Panc1 (cell line): Measurements from ENCODE around the gene KIF5B. TPM values are rescaled to one million over a fixed set of nuclear protein-coding genes. Genes with fewer than 3 reads are reported as not detected.

ENCODE experiments used
- ATAC-seq: fragments of 200-7000 bp; cut with Tn5 transposase; 2 replicates; pipeline ENCODE4 v1.9.1; 2020; ENCODE audit warnings: mild to moderate bottlenecking, moderate library complexity
- BruUV-seq: library from RNA; stranded (reverse); fragments of 400-500 nt; replicated peaks from 2 replicates; lab custom pipeline; 2021; lab: Mats Ljungman, UMichigan
- CTCF ChIA-PET: fragments of 300-600 bp; sonication (Branson Sonifier 250); formaldehyde crosslinking; loops from one replicate; lab custom pipeline; 2022; ENCODE audit warnings: antibody characterized with exemption; lab: Charles Lee
- POLR2A ChIA-PET: fragments of 300-600 bp; sonication (Branson Sonifier 250); formaldehyde crosslinking; loops from one replicate; lab custom pipeline; 2022; ENCODE audit warnings: antibody characterized with exemption; lab: Charles Lee
- DNase-seq: peaks from one replicate; pipeline ENCODE4 v3.0.0-alpha.2; 2010; ENCODE audit warnings: low read depth, low spot score
- H3K27ac ChIP-seq: 2 replicates; pipeline ENCODE4 v1.5.1; 2011; ENCODE audit warnings: mild to moderate bottlenecking, low read length, inconsistent platforms
- H3K27me3 ChIP-seq: fragments of 200-500 bp; sonication (Bioruptor generic); 2 replicates; pipeline ENCODE4 v1.6.0; 2014; ENCODE audit warnings: low read length, inconsistent platforms; ENCODE audit not compliant: control insufficient read depth, insufficient read depth
- H3K36me3 ChIP-seq: fragments of 200-500 bp; sonication (Bioruptor generic); 2 replicates; pipeline ENCODE4 v1.5.1; 2014; ENCODE audit warnings: inconsistent platforms, mild to moderate bottlenecking, low read length, moderate library complexity; ENCODE audit not compliant: control insufficient read depth, insufficient read depth
- H3K4me1 ChIP-seq: 2 replicates; pipeline ENCODE4 v1.5.1; 2011; ENCODE audit warnings: inconsistent platforms, mild to moderate bottlenecking, low read length, moderate library complexity; ENCODE audit not compliant: control insufficient read depth, insufficient read depth
- H3K4me3 ChIP-seq, 2 experiments: 2 replicates each; pipeline ENCODE4 v1.5.1; 2011 to 2012; ENCODE audit warnings: low read depth in 2 of 2, low read length in 2 of 2, mild to moderate bottlenecking in 2 of 2, inconsistent platforms in 1 of 2, moderate library complexity in 1 of 2
- H3K9me3 ChIP-seq: fragments of 200-500 bp; sonication (Bioruptor generic); 2 replicates; pipeline ENCODE4 v1.5.1; 2014; ENCODE audit warnings: low read depth, mild to moderate bottlenecking, inconsistent platforms, low read length, moderate library complexity; ENCODE audit not compliant: control insufficient read depth, insufficient read depth
- POLR2AphosphoS5 ChIP-seq: IDR thresholded peaks from 2 replicates; pipeline ENCODE4 v1.6.1; 2012; ENCODE audit warnings: mild to moderate bottlenecking, low read depth, low read length, moderate library complexity
- SIN3A ChIP-seq: IDR thresholded peaks from 2 replicates; pipeline ENCODE4 v1.6.1; 2012; ENCODE audit warnings: low read depth, mild to moderate bottlenecking, low read length, moderate library complexity, borderline replicate concordance; ENCODE audit not compliant: insufficient read depth
- TCF7L2 ChIP-seq: IDR thresholded peaks from 2 replicates; pipeline ENCODE4 v1.6.1; 2011; ENCODE audit warnings: mild to moderate bottlenecking, low read depth, low read length, inconsistent platforms
- in situ Hi-C: cut with HindIII; loops from 2 replicates; pipeline ENCODE4 v1.10.0; 2016; ENCODE audit warnings: low sequenced_read_pairs, low pct_unique_long_range_greater_than_20kb
- intact Hi-C: fragments of 100-400 bp; cut with micrococcal nuclease; formaldehyde crosslinking; loops from one replicate; pipeline ENCODE4 v1.10.0; 2022; ENCODE audit not compliant: unreplicated experiment
- total RNA-seq: library from RNA; stranded (reverse); gene quantifications from one replicate; pipeline ENCODE4 v1.2.1, GENCODE V29; 2021; ENCODE audit not compliant: unreplicated experiment
- TF ChIP-seq, protein P1 (sequence below): fragments of 450-650 bp; IDR thresholded peaks from 2 replicates; pipeline ENCODE4 v1.5.1; 2017; ENCODE audit warnings: mild to moderate bottlenecking
- TF ChIP-seq, protein P2 (sequence below), 2 experiments: IDR thresholded peaks; 2 replicates each; pipeline ENCODE4 v1.6.1; 2011 to 2012; ENCODE audit warnings: low read depth in 2 of 2, control low read depth in 1 of 2, low read length in 1 of 2, mild to moderate bottlenecking in 1 of 2, moderate library complexity in 1 of 2; ENCODE audit not compliant: insufficient read depth in 1 of 2

Gene KIF5B
- total RNA-seq, 1 experiment from 2014 or later: 89.9 TPM

DNA sequence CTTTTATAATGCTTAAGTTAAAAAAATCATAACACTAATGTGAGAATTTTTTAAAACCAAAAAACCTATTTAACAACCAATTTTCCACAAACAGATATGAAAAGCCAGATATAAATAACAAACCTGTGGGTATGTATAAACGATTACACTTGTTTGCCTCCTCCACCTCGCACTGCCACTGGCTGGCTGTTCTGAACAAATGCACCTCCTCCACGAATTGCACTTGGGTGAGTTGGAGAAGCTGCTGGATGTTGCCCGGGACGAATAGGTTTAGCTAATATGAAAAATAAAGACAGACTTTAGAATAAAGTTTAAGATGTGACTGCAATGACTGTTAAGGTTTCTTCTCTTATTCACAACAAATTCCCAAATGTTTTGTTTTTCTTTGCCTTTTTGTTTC, 40.8 kb downstream of the KIF5B start:
- POLR2A ChIA-PET: no interaction called here
- CTCF ChIA-PET: no interaction called here
- H3K27me3 ChIP-seq: no peaks in the 10 kb centered on the region
- H3K4me1 ChIP-seq: no peaks in the 10 kb centered on the region
- intact Hi-C loops: no loop called here
- H3K9me3 ChIP-seq: no peaks in the 10 kb centered on the region
- ATAC-seq: no peak
- TF ChIP-seq, protein P1, sequence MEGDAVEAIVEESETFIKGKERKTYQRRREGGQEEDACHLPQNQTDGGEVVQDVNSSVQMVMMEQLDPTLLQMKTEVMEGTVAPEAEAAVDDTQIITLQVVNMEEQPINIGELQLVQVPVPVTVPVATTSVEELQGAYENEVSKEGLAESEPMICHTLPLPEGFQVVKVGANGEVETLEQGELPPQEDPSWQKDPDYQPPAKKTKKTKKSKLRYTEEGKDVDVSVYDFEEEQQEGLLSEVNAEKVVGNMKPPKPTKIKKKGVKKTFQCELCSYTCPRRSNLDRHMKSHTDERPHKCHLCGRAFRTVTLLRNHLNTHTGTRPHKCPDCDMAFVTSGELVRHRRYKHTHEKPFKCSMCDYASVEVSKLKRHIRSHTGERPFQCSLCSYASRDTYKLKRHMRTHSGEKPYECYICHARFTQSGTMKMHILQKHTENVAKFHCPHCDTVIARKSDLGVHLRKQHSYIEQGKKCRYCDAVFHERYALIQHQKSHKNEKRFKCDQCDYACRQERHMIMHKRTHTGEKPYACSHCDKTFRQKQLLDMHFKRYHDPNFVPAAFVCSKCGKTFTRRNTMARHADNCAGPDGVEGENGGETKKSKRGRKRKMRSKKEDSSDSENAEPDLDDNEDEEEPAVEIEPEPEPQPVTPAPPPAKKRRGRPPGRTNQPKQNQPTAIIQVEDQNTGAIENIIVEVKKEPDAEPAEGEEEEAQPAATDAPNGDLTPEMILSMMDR: no peak
- TF ChIP-seq, protein P2, sequence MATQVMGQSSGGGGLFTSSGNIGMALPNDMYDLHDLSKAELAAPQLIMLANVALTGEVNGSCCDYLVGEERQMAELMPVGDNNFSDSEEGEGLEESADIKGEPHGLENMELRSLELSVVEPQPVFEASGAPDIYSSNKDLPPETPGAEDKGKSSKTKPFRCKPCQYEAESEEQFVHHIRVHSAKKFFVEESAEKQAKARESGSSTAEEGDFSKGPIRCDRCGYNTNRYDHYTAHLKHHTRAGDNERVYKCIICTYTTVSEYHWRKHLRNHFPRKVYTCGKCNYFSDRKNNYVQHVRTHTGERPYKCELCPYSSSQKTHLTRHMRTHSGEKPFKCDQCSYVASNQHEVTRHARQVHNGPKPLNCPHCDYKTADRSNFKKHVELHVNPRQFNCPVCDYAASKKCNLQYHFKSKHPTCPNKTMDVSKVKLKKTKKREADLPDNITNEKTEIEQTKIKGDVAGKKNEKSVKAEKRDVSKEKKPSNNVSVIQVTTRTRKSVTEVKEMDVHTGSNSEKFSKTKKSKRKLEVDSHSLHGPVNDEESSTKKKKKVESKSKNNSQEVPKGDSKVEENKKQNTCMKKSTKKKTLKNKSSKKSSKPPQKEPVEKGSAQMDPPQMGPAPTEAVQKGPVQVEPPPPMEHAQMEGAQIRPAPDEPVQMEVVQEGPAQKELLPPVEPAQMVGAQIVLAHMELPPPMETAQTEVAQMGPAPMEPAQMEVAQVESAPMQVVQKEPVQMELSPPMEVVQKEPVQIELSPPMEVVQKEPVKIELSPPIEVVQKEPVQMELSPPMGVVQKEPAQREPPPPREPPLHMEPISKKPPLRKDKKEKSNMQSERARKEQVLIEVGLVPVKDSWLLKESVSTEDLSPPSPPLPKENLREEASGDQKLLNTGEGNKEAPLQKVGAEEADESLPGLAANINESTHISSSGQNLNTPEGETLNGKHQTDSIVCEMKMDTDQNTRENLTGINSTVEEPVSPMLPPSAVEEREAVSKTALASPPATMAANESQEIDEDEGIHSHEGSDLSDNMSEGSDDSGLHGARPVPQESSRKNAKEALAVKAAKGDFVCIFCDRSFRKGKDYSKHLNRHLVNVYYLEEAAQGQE (IDR thresholded peaks at IDR 0.05; ENCODE audit: insufficient read depth in 1 of 2, low read depth in 2 of 2, low read length in 1 of 2): no peak
- TF ChIP-seq TCF7L2 (no peak), SIN3A (no peak)
- no peak for DNase-seq
- H3K36me3 ChIP-seq: peaks cover 62% of the 10 kb centered on the region
- H3K27ac ChIP-seq: no peak overlapping the region
- in situ Hi-C loops: no loop called here
- BruUV-seq: no TSS peak
- H3K4me3 ChIP-seq: no peak overlapping the region

DNA sequence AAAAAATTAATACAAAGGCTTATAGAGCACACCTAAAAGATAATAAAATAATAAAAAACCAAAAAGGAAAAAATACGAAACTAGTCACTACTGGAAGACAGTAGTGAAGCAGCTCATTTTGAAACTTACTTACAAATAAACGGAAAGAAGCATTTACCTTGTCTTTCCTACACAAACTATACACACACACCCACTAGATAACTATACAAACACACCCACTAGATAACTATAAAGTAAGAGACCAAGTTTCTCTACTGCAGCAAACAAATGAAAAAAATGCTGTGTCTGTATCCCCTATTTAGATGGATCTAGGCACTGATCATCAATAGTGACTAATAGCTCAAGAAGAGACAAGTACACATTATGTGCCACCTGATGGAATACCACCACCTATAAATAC, 49.2 kb downstream of the KIF5B start:
- Histone ChIP-seq H3K27me3 (no peaks in the 10 kb centered on the region), H3K36me3 (peaks cover 18% of the 10 kb centered on the region), H3K27ac (no peak overlapping the region), H3K9me3 (no peaks in the 10 kb centered on the region), H3K4me1 (peaks cover 7% of the 10 kb centered on the region; the same call in 1 of the 2 replicates), H3K4me3 (no peak overlapping the region)
- TF ChIP-seq POLR2AphosphoS5 (no peak), SIN3A (no peak), TCF7L2 (no peak)
- TF ChIP-seq, protein P1: no peak
- TF ChIP-seq, protein P2 (IDR thresholded peaks at IDR 0.05; ENCODE audit: insufficient read depth in 1 of 2, low read depth in 2 of 2, low read length in 1 of 2): no peak
- DNase-seq (no peak), ATAC-seq (no peak)
- intact Hi-C loops (no loop called here), in situ Hi-C loops (no loop called here)
- BruUV-seq: no TSS peak
- ChIA-PET POLR2A (no interaction called here), CTCF (no interaction called here)
